PC-3 (cell line): Measurements from ENCODE around the gene RPE. TPM values are rescaled to one million over a fixed set of nuclear protein-coding genes. Genes with fewer than 3 reads are reported as not detected.

Source experiments
- ATAC-seq: fragments of 200-7000 bp; cut with Tn5 transposase; 2 replicates; pipeline ENCODE4 v1.9.1; 2020; ENCODE audit warnings: mild to moderate bottlenecking, moderate library complexity
- Bru-seq: library from RNA; stranded (reverse); fragments of 400-500 nt; gene quantifications from one replicate; lab custom pipeline; 2021; lab: Mats Ljungman, UMichigan
- BruChase-seq, 2 experiments: library from RNA; stranded (reverse); fragments of 400-500 nt; gene quantifications; one replicate each; lab custom pipeline; 2021; lab: Mats Ljungman, UMichigan
- BruUV-seq: library from RNA; stranded (reverse); fragments of 400-500 nt; replicated peaks from 2 replicates; lab custom pipeline; 2021; lab: Mats Ljungman, UMichigan
- CTCF ChIA-PET: fragments of 300-600 bp; sonication (Branson Sonifier 250); formaldehyde crosslinking; loops from one replicate; lab custom pipeline; 2022; ENCODE audit warnings: antibody characterized with exemption; lab: Charles Lee
- POLR2A ChIA-PET: fragments of 300-600 bp; sonication (Branson Sonifier 250); formaldehyde crosslinking; loops from one replicate; lab custom pipeline; 2022; ENCODE audit warnings: antibody characterized with exemption; ENCODE audit not compliant: unreplicated experiment; lab: Charles Lee
- DNase-seq: peaks from one replicate; pipeline ENCODE4 v3.0.0-alpha.2; 2015
- H2AFZ ChIP-seq: fragments of 300-600 bp; sonication (generic); 2 replicates; pipeline ENCODE4 v1.6.0; 2016; ENCODE audit warnings: antibody characterized with exemption, low read length
- H3F3A ChIP-seq: fragments of 300-600 bp; sonication (generic); one replicate; pipeline ENCODE4 v1.6.0; 2017; ENCODE audit warnings: antibody characterized with exemption, low read length, control low read depth, mild to moderate bottlenecking; ENCODE audit not compliant: unreplicated experiment
- H3K27ac ChIP-seq: fragments of 300-600 bp; sonication (generic); 2 replicates; pipeline ENCODE4 v1.5.1; 2016; ENCODE audit warnings: mild to moderate bottlenecking, low read length
- H3K27me3 ChIP-seq: fragments of 300-600 bp; sonication (generic); 2 replicates; pipeline ENCODE4 v1.6.1; 2016; ENCODE audit warnings: low read length, mixed read lengths
- H3K36me3 ChIP-seq: fragments of 300-600 bp; sonication (generic); 2 replicates; pipeline ENCODE4 v1.6.1; 2016; ENCODE audit warnings: low read depth, mixed run types, low read length, mixed read lengths
- H3K4me1 ChIP-seq: fragments of 300-600 bp; sonication (generic); 2 replicates; pipeline ENCODE4 v1.5.1; 2016; ENCODE audit warnings: low read length; ENCODE audit not compliant: insufficient read depth
- H3K4me2 ChIP-seq: fragments of 300-600 bp; sonication (generic); 2 replicates; pipeline ENCODE4 v1.6.0; 2016; ENCODE audit warnings: low read length
- H3K4me3 ChIP-seq: fragments of 300-600 bp; sonication (generic); 2 replicates; pipeline ENCODE4 v1.5.1; 2016; ENCODE audit warnings: mild to moderate bottlenecking, low read length, mixed read lengths
- H3K79me2 ChIP-seq: fragments of 300-600 bp; sonication (generic); 2 replicates; pipeline ENCODE4 v1.6.1; 2017; ENCODE audit warnings: low read length, mixed read lengths
- H3K9ac ChIP-seq: fragments of 300-600 bp; sonication (generic); 2 replicates; pipeline ENCODE4 v1.6.0; 2016; ENCODE audit warnings: mild to moderate bottlenecking, low read length
- H3K9me2 ChIP-seq: fragments of 300-600 bp; sonication (generic); replicated peaks from 2 replicates; pipeline ENCODE4 v1.6.1; 2016; ENCODE audit warnings: mixed run types, low read length, mixed read lengths
- H3K9me3 ChIP-seq: fragments of 300-600 bp; sonication (generic); 2 replicates; pipeline ENCODE4 v1.6.1; 2016; ENCODE audit warnings: low read length, mixed read lengths
- H4K20me1 ChIP-seq: fragments of 300-600 bp; sonication (generic); 2 replicates; pipeline ENCODE4 v1.6.1; 2016; ENCODE audit warnings: low read length, mixed read lengths
- EZH2 ChIP-seq: fragments of 300-600 bp; sonication (generic); IDR thresholded peaks from one replicate; pipeline ENCODE4 v1.6.1; 2017; ENCODE audit warnings: antibody characterized with exemption, mild to moderate bottlenecking, low read length; ENCODE audit not compliant: unreplicated experiment
- EZH2phosphoT487 ChIP-seq: fragments of 300-600 bp; sonication (generic); IDR thresholded peaks from 2 replicates; pipeline ENCODE4 v1.6.1; 2018; ENCODE audit warnings: mild to moderate bottlenecking, antibody characterized with exemption, low read length, borderline replicate concordance
- intact Hi-C: fragments of 100-400 bp; cut with micrococcal nuclease; formaldehyde crosslinking; loops from 2 replicates; pipeline ENCODE4 v1.9.0; 2023
- long read RNA-seq: library from polyadenylated mRNA; unstranded; transcript quantifications from one replicate; pipeline ENCODE4 v2.0.0, GENCODE V29; 2021; ENCODE audit not compliant: unreplicated experiment
- total RNA-seq: library from RNA; depleted of rRNA; stranded (reverse); fragments of >200 nt; gene quantifications from 2 replicates; pipeline ENCODE4 v1.2.3, GENCODE V29; 2014; rRNA removed
- TF ChIP-seq, protein P1 (sequence below): fragments of 300-600 bp; sonication (generic); conservative IDR thresholded peaks from 2 replicates; pipeline ENCODE4 v1.5.1; 2017; ENCODE audit warnings: antibody characterized with exemption, low read depth, mild to moderate bottlenecking, low read length

RPE gene
- total RNA-seq (60.5 and 77.3 TPM in 2 replicates), Bru-seq, nascent RNA (percentile 93 among the genes with signal in this experiment), BruChase-seq, experiment 1, labeled RNA remaining after a 6-hour chase (percentile 92 among the genes with signal in this experiment), BruChase-seq, experiment 2, labeled RNA remaining after a 2-hour chase (percentile 97 among the genes with signal in this experiment)
- long read RNA-seq, transcript RPE-208 (7 exons, 1,128 nt): minor isoform, 12 of 174 reads
- long read RNA-seq, transcript RPE-202 (6 exons, 2,569 nt): major isoform, 121 of 174 reads
- long read RNA-seq, transcript RPE-210 (5 exons, 796 nt): minor isoform, 7 of 174 reads
- long read RNA-seq, transcript RPE-207 (6 exons, 858 nt): minor isoform, 5 of 174 reads
- long read RNA-seq, partial matches to known transcripts: 3 of 174 reads
- long read RNA-seq, other reads (novel, unspliced or antisense): 20 of 174 reads

DNA sequence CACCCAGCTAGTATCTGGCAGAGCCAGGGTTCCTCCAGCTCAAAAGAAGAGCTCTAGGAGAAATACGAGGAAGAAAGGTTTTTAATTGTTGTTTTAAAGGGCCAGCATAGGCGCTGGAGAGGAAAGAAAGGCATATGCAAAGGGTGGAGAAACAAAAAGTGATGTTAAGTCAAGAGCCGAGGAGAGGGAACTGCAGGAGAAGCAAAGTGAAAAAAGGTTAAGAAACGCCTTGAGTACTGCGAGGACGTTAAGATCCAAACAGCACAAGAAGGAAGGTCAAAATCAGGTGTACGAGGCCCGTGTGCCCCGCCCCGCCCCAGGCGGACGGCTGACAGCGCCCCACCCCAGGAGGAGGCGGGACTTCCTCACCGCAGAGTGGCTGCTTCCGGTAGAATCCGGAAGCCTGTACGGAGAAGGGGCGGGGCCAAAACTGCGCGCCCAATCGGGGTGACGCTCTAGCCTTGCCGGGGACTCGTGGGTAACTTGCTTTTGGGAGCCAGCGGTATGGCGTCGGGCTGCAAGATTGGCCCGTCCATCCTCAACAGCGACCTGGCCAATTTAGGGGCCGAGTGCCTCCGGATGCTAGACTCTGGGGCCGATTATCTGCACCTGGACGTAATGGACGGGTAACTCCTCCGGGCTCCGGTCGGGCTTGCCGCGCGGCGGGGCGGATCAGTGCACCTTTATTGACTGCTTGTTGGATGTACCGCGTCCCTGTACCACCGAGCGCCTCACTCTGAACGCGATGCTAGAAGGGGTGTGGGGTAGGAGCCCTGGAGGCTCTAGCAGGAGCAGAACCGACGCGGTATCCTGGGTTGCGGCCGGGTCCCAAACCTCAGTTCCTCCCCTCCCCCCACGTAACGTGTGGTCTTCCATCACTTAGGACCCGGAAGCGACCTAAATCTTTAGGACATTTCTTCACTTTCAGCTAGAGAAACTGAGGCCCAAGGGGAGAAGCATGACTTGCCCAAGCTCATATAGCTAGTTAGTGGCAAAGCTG is at the start of gene RPE:
Gene RPE, plus strand, starts transcription at position 481 of the 1,000 bp plus-strand sequence. Its CDS starts 24 bp downstream, at position 505.
- POLR2A ChIA-PET: no interaction called here
- peak within 1 kb of the TSS; percentile 91 for H3K9ac ChIP-seq

DNA sequence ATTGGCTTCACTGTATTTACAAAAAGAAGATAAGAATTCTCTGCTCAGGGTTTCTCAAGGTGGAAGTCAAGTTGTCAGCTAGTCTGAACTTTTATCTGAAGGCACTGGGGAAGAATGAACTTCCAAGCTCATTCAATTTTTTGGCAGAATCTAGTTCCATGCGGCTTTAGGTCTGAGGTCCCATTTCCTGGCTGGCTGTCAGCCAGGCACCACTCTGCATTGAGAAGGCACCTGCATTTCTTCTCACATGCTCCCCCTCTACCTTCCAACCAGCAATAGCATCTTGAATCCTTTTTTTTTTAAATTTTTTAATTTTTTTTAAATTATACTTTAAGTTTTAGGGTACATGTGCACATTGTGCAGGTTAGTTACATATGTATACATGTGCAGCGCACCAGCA is 46.2 kb upstream of the RPE start:
- Histone ChIP-seq H3K9me3 (no peaks in the 10 kb centered on the region), H3K79me2 (no peaks in the 10 kb centered on the region), H3K4me3 (no peak overlapping the region), H4K20me1 (no peaks in the 10 kb centered on the region), H2AFZ (no peak overlapping the region), H3K4me1 (no peaks in the 10 kb centered on the region), H3K27me3 (peaks cover 77% of the 10 kb centered on the region), H3K9ac (no peak overlapping the region), H3K9me2 (no peaks in the 10 kb centered on the region), H3K27ac (no peak overlapping the region), H3F3A (no peaks in the 10 kb centered on the region), H3K36me3 (no peaks in the 10 kb centered on the region), H3K4me2 (no peak overlapping the region)
- TF ChIP-seq, protein P1, sequence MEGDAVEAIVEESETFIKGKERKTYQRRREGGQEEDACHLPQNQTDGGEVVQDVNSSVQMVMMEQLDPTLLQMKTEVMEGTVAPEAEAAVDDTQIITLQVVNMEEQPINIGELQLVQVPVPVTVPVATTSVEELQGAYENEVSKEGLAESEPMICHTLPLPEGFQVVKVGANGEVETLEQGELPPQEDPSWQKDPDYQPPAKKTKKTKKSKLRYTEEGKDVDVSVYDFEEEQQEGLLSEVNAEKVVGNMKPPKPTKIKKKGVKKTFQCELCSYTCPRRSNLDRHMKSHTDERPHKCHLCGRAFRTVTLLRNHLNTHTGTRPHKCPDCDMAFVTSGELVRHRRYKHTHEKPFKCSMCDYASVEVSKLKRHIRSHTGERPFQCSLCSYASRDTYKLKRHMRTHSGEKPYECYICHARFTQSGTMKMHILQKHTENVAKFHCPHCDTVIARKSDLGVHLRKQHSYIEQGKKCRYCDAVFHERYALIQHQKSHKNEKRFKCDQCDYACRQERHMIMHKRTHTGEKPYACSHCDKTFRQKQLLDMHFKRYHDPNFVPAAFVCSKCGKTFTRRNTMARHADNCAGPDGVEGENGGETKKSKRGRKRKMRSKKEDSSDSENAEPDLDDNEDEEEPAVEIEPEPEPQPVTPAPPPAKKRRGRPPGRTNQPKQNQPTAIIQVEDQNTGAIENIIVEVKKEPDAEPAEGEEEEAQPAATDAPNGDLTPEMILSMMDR: no peak
- TF ChIP-seq EZH2 (no peak), EZH2phosphoT487 (no peak)
- intact Hi-C loops: no loop called here
- ChIA-PET CTCF (no interaction called here), POLR2A (no interaction called here)
- DNase-seq (no peak), ATAC-seq (no peak)
- no TSS peak for BruUV-seq

More for the DNA sequence above, at the start of gene RPE:
- peaks cover 31% of the 10 kb centered on the region for H4K20me1 ChIP-seq
- intact Hi-C loops: loop anchor here (2.0 kb wide), 1 partner anchor 168 kb away; the partner anchor contains the start of gene KANSL1L
- TF ChIP-seq, protein P1: no peak
- TF ChIP-seq EZH2: no peak
- no peak for TF ChIP-seq EZH2phosphoT487
- no peaks in the 10 kb centered on the region for H3K9me3 ChIP-seq
- H3K27me3 ChIP-seq: no peaks in the 10 kb centered on the region
- peak within 1 kb of the TSS; percentile 84 for H3K4me3 ChIP-seq
- BruUV-seq: TSS peak; percentile 69
- DNase-seq (peak; percentile 95), ATAC-seq (peak; percentile 99)
- H2AFZ ChIP-seq: peak within 1 kb of the TSS; percentile 99
- peak within 1 kb of the TSS; percentile 26 for H3K27ac ChIP-seq
- no peaks in the 10 kb centered on the region for H3F3A ChIP-seq
- H3K4me2 ChIP-seq: peak within 1 kb of the TSS; percentile 85
- peaks cover 8% of the 10 kb centered on the region for H3K36me3 ChIP-seq
- peaks cover 50% of the 10 kb centered on the region for H3K79me2 ChIP-seq
- H3K9me2 ChIP-seq: no peaks in the 10 kb centered on the region
- H3K4me1 ChIP-seq: peaks cover 23% of the 10 kb centered on the region
- CTCF ChIA-PET: no interaction called here
